HG03354 (cell line): Measurements from ENCODE around the gene UGT1A9.

Experiments used
- ATAC-seq: cut with Tn5 transposase; IDR thresholded peaks from one replicate; pipeline ENCODE4 v1.9.1; 2021; ENCODE audit warnings: mild to moderate bottlenecking; ENCODE audit not compliant: unreplicated experiment, poor library complexity, severe bottlenecking

Gene UGT1A9

GRCh38 chr2:233791883-233792329 is 120.2 kb downstream of the UGT1A9 start:
- no peak for ATAC-seq

- ATAC-seq, result no peak
These were observed 121.0 kb downstream of the UGT1A9 start for GRCh38 chr2:233792720-233793119.

- ATAC-seq, result no peak
These were observed 121.9 kb downstream of the UGT1A9 start for GRCh38 chr2:233793465-233794127.

- ATAC-seq, result no peak
These were observed 122.5 kb downstream of the UGT1A9 start for GRCh38 chr2:233794128-233794658.

GRCh38 chr2:233795735-233796171 is 124.1 kb downstream of the UGT1A9 start:
- ATAC-seq, result no peak

GRCh38 chr2:233796254-233796653 is 124.6 kb downstream of the UGT1A9 start:
- ATAC-seq, result no peak

GRCh38 chr2:233798335-233799086 is 126.8 kb downstream of the UGT1A9 start:
- no peak for ATAC-seq

- ATAC-seq, result no peak
These were observed 127.5 kb downstream of the UGT1A9 start for GRCh38 chr2:233799087-233799665.

- ATAC-seq, result no peak
These were observed 128.0 kb downstream of the UGT1A9 start for GRCh38 chr2:233799716-233800115.

- ATAC-seq, result no peak
These were observed 128.5 kb downstream of the UGT1A9 start for GRCh38 chr2:233800208-233800607.

GRCh38 chr2:233801357-233802131 is 129.8 kb downstream of the UGT1A9 start:
- no peak for ATAC-seq

- no peak for ATAC-seq
These were observed 130.6 kb downstream of the UGT1A9 start for GRCh38 chr2:233802132-233802815.

- no peak for ATAC-seq
These were observed 131.7 kb downstream of the UGT1A9 start for GRCh38 chr2:233803292-233803911.

- ATAC-seq, result no peak
These were observed 132.3 kb downstream of the UGT1A9 start for GRCh38 chr2:233803994-233804393.

GRCh38 chr2:233807215-233807865 is 135.6 kb downstream of the UGT1A9 start:
- ATAC-seq, result no peak

- no peak for ATAC-seq
These were observed 136.6 kb downstream of the UGT1A9 start for GRCh38 chr2:233807966-233808935.

GRCh38 chr2:233810385-233810784 is 138.7 kb downstream of the UGT1A9 start:
- ATAC-seq, result no peak
